OCI-LY3 (cell line): Measurements from ENCODE around the gene ZNF70.

ENCODE experiments used
- EZH2phosphoT487 ChIP-seq: fragments of 200-600 bp; shearing (Covaris generic); IDR thresholded peaks from 2 replicates; pipeline ENCODE4 v1.6.1; 2018; ENCODE audit warnings: antibody characterized with exemption, mixed run types, low read depth
- TF ChIP-seq, protein P1 (sequence below): fragments of 200-600, 300-600 bp; sonication (generic); IDR thresholded peaks from 2 replicates; pipeline ENCODE4 v1.5.1; 2014; ENCODE audit warnings: antibody characterized with exemption, low read length, low read depth

DNA sequence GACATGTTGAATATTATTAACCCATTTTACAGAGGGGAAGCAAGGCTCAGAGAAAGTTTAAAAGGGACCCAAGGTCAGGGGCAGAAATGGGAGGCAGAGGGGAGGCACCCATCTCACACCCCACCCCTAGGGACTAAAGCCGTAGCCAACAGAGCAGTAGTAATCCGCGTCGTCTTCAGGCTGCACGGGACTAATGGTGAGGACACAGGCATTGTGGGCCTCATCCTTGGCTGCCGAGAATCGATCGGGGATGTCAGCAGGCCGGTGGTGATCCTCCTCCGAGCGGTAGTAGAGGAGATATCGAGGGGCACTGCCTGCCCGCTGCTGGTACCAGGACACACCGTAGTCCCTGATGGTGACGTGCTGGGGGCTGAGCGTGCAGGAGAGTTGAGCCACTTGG is 1.8 kb upstream of the ZNF70 start:
- TF ChIP-seq, protein P1, sequence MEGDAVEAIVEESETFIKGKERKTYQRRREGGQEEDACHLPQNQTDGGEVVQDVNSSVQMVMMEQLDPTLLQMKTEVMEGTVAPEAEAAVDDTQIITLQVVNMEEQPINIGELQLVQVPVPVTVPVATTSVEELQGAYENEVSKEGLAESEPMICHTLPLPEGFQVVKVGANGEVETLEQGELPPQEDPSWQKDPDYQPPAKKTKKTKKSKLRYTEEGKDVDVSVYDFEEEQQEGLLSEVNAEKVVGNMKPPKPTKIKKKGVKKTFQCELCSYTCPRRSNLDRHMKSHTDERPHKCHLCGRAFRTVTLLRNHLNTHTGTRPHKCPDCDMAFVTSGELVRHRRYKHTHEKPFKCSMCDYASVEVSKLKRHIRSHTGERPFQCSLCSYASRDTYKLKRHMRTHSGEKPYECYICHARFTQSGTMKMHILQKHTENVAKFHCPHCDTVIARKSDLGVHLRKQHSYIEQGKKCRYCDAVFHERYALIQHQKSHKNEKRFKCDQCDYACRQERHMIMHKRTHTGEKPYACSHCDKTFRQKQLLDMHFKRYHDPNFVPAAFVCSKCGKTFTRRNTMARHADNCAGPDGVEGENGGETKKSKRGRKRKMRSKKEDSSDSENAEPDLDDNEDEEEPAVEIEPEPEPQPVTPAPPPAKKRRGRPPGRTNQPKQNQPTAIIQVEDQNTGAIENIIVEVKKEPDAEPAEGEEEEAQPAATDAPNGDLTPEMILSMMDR, result no peak
- TF ChIP-seq EZH2phosphoT487, result no peak
